Activated CD8-positive, alpha-beta memory T cell treated with anti-CD3 and anti-CD28 coated beads, Interleukin-2, amount 50 U/mL, for 48 hours (primary cell): Measurements from ENCODE around the gene HINT2.

Experiments
- DNase-seq: peaks from one replicate; pipeline ENCODE4 v3.0.0-alpha.2; 2020

Gene HINT2

GRCh38 chr9:35774907-35775635 lies 39.8 kb downstream of the HINT2 start:
- DNase-seq, result no peak

- DNase-seq, result no peak
Measured at GRCh38 chr9:35771943-35772342, 42.9 kb downstream of the HINT2 start.

- no peak for DNase-seq
Measured at GRCh38 chr9:35771534-35771933, 43.3 kb downstream of the HINT2 start.

- no peak for DNase-seq
Measured at GRCh38 chr9:35771075-35771433, 43.8 kb downstream of the HINT2 start.

GRCh38 chr9:35769763-35770162 lies 45.1 kb downstream of the HINT2 start:
- DNase-seq, result no peak

- no peak for DNase-seq
Measured at GRCh38 chr9:35767458-35767857, 47.4 kb downstream of the HINT2 start.

- DNase-seq, result no peak
Measured at GRCh38 chr9:35766997-35767396, 47.8 kb downstream of the HINT2 start.

- no peak for DNase-seq
Measured at GRCh38 chr9:35763803-35764202, 51.0 kb downstream of the HINT2 start.

- DNase-seq, result no peak
Measured at GRCh38 chr9:35763181-35763580, 51.7 kb downstream of the HINT2 start.
